Testis (tissue), 2 donors: ENCODE results near the gene SRGAP2B.
"Not testable (repeated sequence)": the region's sequence is repeated elsewhere in the genome, so short reads cannot be mapped to it uniquely, and the experiment has no call there.

Experiments
- CTCF ChIP-seq, 3 experiments: fragments of 450-650 bp in 2 of 3; fragments of 200-600 bp in 1 of 3; sonication (generic) in 1 of 3; IDR thresholded peaks; one replicate each; pipeline ENCODE4 v1.5.1; 2016 to 2019; ENCODE audit warnings: antibody characterized with exemption in 3 of 3, mild to moderate bottlenecking in 2 of 3, moderate library complexity in 1 of 3
- POLR2A ChIP-seq: fragments of 450-650 bp; IDR thresholded peaks from one replicate; pipeline ENCODE4 v1.6.1; 2017; ENCODE audit warnings: antibody characterized with exemption, mild to moderate bottlenecking, moderate library complexity

GRCh38 chr1:144923640-144924039, 171.5 kb downstream of the SRGAP2B start:
- TF ChIP-seq CTCF (IDR thresholded peaks at IDR 0.05); POLR2A: not testable (repeated sequence)
